HepG2 (cell line): ENCODE data around the gene ARTN.

Experiments used
- POLR2A ChIP-seq, 2 experiments: IDR thresholded peaks; 2 replicates each; pipeline ENCODE4 v1.6.1; 2011; ENCODE audit warnings: low read depth in 2 of 2, low read length in 2 of 2, mild to moderate bottlenecking in 1 of 2, moderate library complexity in 1 of 2; ENCODE audit not compliant: insufficient read depth in 1 of 2
- PPARG ChIP-seq: conservative IDR thresholded peaks from 2 replicates; pipeline ENCODE4 v1.6.1; 2016; ENCODE audit warnings: missing biosample characterization, missing genetic modification reagents

DNA sequence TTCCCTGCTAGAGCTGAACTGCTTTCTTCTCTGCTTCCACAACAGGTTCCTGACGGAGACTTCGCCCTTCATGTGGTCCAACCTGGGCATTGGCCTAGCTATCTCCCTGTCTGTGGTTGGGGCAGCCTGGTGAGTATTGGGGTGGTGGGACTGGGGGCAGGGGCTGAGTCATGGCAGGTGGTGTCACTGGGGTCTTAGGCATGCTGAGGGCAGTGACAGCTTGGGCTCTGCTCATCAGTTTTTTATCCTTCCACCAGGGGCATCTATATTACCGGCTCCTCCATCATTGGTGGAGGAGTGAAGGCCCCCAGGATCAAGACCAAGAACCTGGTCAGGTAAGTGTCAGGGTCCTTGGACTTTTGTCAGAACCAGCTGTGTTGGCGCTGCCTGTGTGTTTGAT lies 42.4 kb downstream of the ARTN start:
- TF ChIP-seq PPARG: no peak
- no peak for TF ChIP-seq POLR2A (IDR thresholded peaks at IDR 0.05; ENCODE audit: insufficient read depth in 1 of 2, low read depth in 2 of 2, low read length in 2 of 2)
